SK-N-MC (cell line): ENCODE results near the gene ZNF275.

Experiments
- EZH2 ChIP-seq: fragments of 200-600 bp; sonication (generic); IDR thresholded peaks from one replicate; pipeline ENCODE4 v1.6.1; 2017; ENCODE audit warnings: antibody characterized with exemption
- POLR2AphosphoS5 ChIP-seq: IDR thresholded peaks from 2 replicates; pipeline ENCODE4 v1.6.1; 2012; ENCODE audit warnings: mild to moderate bottlenecking, low read depth, low read length, borderline replicate concordance

DNA sequence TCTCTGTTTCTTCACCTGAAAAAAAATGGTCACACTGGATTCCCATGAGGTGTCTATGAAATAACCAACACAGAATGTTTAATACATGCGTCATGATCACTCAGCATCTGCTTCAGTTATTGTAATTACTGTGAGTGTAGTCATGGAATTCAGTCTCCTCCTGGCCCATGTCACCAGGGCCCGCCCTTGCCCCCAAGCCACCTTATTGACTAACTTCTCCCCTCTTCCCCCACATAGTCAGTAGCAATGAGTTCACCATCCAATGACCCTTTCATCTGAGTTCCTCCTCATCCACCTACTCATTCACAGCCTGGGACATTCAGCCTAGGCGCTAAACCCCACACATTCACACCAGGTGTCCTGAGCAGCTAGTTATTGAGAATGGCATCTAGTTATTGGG lies 28.0 kb upstream of the ZNF275 start:
- no peak for TF ChIP-seq EZH2
- TF ChIP-seq POLR2AphosphoS5, result no peak
